Measurements from ENCODE around the gene CHST11. TPM values are rescaled to one million over a fixed set of nuclear protein-coding genes. Genes with fewer than 3 reads are reported as not detected.

The CHST11 gene
- total RNA-seq, 1 experiment from 2014 or later = 1.1 TPM

DNA sequence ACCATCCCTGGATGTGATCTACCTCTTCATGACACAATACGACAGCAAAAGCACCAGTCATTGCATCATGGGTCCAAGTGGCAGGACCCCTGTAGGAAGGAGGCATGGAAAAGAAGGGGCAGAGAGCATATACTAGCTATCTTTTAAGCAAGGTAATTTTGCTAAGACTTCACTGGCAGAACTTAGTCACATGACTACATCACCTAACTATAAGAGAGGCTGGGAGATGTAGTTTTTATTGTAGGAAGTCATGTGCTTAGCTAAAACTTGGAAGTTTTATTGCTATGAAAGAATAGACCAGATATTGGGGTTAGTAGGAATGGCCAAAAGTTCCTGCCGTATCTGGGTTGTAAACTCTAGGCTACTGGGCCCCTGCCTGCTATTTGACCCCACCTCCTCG lies 18.6 kb upstream of the CHST11 start:
- Histone ChIP-seq H3K4me3 (ENCODE audit: low read depth, low read length, poor library complexity, severe bottlenecking) (no peak overlapping the region), H3K4me1 (ENCODE audit: insufficient read depth, low read length, poor library complexity, severe bottlenecking) (no peaks in the 10 kb centered on the region), H3K27me3 (replicated peaks; ENCODE audit: insufficient read depth, low read depth, low read length, poor library complexity) (no peaks in the 10 kb centered on the region), H3K9me3 (ENCODE audit: low read depth, low read length, poor library complexity, severe bottlenecking) (no peaks in the 10 kb centered on the region), H3K27ac (ENCODE audit: low read depth, low read length, poor library complexity, severe bottlenecking) (no peak overlapping the region), H3K36me3 (ENCODE audit: insufficient read depth, low read length, poor library complexity, severe bottlenecking) (no peaks in the 10 kb centered on the region)
- ChIA-PET CTCF (no interaction called here), POLR2A (ENCODE audit: low non-redundant PET) (no interaction called here)
- intact Hi-C loops (cut with micrococcal nuclease; ENCODE audit: unreplicated experiment) = no loop called here
- TF ChIP-seq EZH2 (IDR thresholded peaks at IDR 0.05; ENCODE audit: borderline replicate concordance, low read depth, low read length, poor library complexity, severe bottlenecking) (no peak), CTCF (conservative IDR thresholded peaks at IDR 0.05; ENCODE audit: low read depth, low read length) (no peak)
- no peak for DNase-seq (ENCODE audit: low spot score)
- BruUV-seq (replicated peaks) = no TSS peak

DNA sequence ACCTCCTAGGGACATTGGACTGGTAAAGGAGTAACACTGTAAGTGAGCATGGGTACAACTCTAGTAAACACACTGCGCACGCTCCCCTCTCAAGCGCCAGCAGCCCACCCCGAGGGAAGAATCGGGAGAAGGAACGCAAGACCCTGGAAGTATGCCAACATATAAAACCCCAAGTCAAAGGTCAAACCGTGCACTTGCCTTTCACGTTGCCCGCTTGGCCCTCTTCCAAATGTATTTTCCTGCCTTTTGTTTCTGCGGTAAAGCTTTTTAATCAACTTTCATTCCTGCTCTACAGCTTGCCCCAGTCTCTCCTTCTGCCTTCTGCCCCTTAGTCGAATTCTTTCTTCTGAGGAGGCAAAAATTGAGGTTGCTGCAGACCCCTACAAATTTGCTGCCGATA lies 17.6 kb upstream of the CHST11 start:
- BruUV-seq (replicated peaks) = no TSS peak
- Histone ChIP-seq H3K27ac (ENCODE audit: low read depth, low read length, poor library complexity, severe bottlenecking) (no peak overlapping the region), H3K4me1 (ENCODE audit: insufficient read depth, low read length, poor library complexity, severe bottlenecking) (no peaks in the 10 kb centered on the region), H3K27me3 (replicated peaks; ENCODE audit: insufficient read depth, low read depth, low read length, poor library complexity) (no peaks in the 10 kb centered on the region), H3K36me3 (ENCODE audit: insufficient read depth, low read length, poor library complexity, severe bottlenecking) (no peaks in the 10 kb centered on the region), H3K4me3 (ENCODE audit: low read depth, low read length, poor library complexity, severe bottlenecking) (no peak overlapping the region), H3K9me3 (ENCODE audit: low read depth, low read length, poor library complexity, severe bottlenecking) (no peaks in the 10 kb centered on the region)
- ChIA-PET POLR2A (ENCODE audit: low non-redundant PET) (no interaction called here), CTCF (no interaction called here)
- DNase-seq (ENCODE audit: low spot score) = no peak
- TF ChIP-seq EZH2 (IDR thresholded peaks at IDR 0.05; ENCODE audit: borderline replicate concordance, low read depth, low read length, poor library complexity, severe bottlenecking) (no peak), CTCF (conservative IDR thresholded peaks at IDR 0.05; ENCODE audit: low read depth, low read length) (no peak)
- intact Hi-C loops (cut with micrococcal nuclease; ENCODE audit: unreplicated experiment) = no loop called here

DNA sequence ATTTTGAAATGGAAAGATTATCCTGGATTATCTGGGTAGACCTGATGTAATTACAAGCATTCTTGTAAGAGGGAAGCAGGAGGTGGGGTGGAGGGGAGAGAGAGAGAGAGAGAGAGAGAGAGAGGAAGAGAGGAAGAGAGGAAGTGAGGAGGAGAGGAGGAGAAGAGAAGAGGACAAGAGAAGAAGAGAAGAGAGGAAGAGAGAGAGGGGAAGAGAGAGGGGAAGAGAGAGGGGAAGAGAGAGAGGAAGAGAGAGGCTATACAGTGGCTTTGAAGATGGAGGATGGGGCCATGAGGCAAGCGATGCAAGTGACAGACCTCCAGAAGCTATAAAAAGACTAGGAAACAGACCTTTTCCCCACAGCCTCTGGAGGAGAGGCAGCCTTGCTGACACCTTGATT lies 13.7 kb upstream of the CHST11 start:
- POLR2A ChIA-PET (ENCODE audit: low non-redundant PET) = no interaction called here
- Histone ChIP-seq H3K27me3 (replicated peaks; ENCODE audit: insufficient read depth, low read depth, low read length, poor library complexity) (no peaks in the 10 kb centered on the region), H3K27ac (ENCODE audit: low read depth, low read length, poor library complexity, severe bottlenecking) (no peak overlapping the region), H3K4me1 (ENCODE audit: insufficient read depth, low read length, poor library complexity, severe bottlenecking) (no peaks in the 10 kb centered on the region), H3K36me3 (ENCODE audit: insufficient read depth, low read length, poor library complexity, severe bottlenecking) (no peaks in the 10 kb centered on the region), H3K4me3 (ENCODE audit: low read depth, low read length, poor library complexity, severe bottlenecking) (no peak overlapping the region), H3K9me3 (ENCODE audit: low read depth, low read length, poor library complexity, severe bottlenecking) (no peaks in the 10 kb centered on the region)
- CTCF ChIA-PET = no interaction called here
- TF ChIP-seq EZH2 (IDR thresholded peaks at IDR 0.05; ENCODE audit: borderline replicate concordance, low read depth, low read length, poor library complexity, severe bottlenecking) (no peak), CTCF (conservative IDR thresholded peaks at IDR 0.05; ENCODE audit: low read depth, low read length) (no peak)
- intact Hi-C loops (cut with micrococcal nuclease; ENCODE audit: unreplicated experiment) = loop anchor here (10.0 kb wide), 1 partner anchor 238 kb away; no protein-coding TSS in a partner anchor
- DNase-seq (ENCODE audit: low spot score) = no peak
- BruUV-seq (replicated peaks) = no TSS peak

All from A673 (cell line).